ENCODE results near the gene SCRN2.

Gene SCRN2

GRCh38 chr17:47808036-47808829, 32.8 kb downstream of the SCRN2 start:
- H3K9me3 ChIP-seq (ENCODE audit: low read length), result no peaks in the 10 kb centered on the region
- H3K27me3 ChIP-seq (ENCODE audit: insufficient read depth, low read length), result peaks cover 8% of the 10 kb centered on the region
- H3K4me1 ChIP-seq (ENCODE audit: insufficient read depth, low read length), result peaks cover 3% of the 10 kb centered on the region
- H3K4me3 ChIP-seq (ENCODE audit: low read length), result no peak overlapping the region
- peaks cover 12% of the 10 kb centered on the region for H3K36me3 ChIP-seq (ENCODE audit: insufficient read depth, low read length)
- H2AFZ ChIP-seq (ENCODE audit: low read depth, low read length), result no peak overlapping the region

GRCh38 chr17:47807421-47807820, 33.7 kb downstream of the SCRN2 start:
- no peaks in the 10 kb centered on the region for H3K9me3 ChIP-seq (ENCODE audit: low read length)
- H3K4me3 ChIP-seq (ENCODE audit: low read length), result no peak overlapping the region
- peaks cover 3% of the 10 kb centered on the region for H3K4me1 ChIP-seq (ENCODE audit: insufficient read depth, low read length)
- no peak overlapping the region for H2AFZ ChIP-seq (ENCODE audit: low read depth, low read length)
- peaks cover 9% of the 10 kb centered on the region for H3K27me3 ChIP-seq (ENCODE audit: insufficient read depth, low read length)
- H3K36me3 ChIP-seq (ENCODE audit: insufficient read depth, low read length), result peaks cover 12% of the 10 kb centered on the region

- Histone ChIP-seq H2AFZ (ENCODE audit: low read depth, low read length) (no peak overlapping the region), H3K4me1 (ENCODE audit: insufficient read depth, low read length) (peaks cover 3% of the 10 kb centered on the region), H3K4me3 (ENCODE audit: low read length) (no peak overlapping the region), H3K9me3 (ENCODE audit: low read length) (no peaks in the 10 kb centered on the region), H3K36me3 (ENCODE audit: insufficient read depth, low read length) (peaks cover 12% of the 10 kb centered on the region), H3K27me3 (ENCODE audit: insufficient read depth, low read length) (peaks cover 11% of the 10 kb centered on the region)
Observed at GRCh38 chr17:47806913-47807255, 34.2 kb downstream of the SCRN2 start.

DNA sequence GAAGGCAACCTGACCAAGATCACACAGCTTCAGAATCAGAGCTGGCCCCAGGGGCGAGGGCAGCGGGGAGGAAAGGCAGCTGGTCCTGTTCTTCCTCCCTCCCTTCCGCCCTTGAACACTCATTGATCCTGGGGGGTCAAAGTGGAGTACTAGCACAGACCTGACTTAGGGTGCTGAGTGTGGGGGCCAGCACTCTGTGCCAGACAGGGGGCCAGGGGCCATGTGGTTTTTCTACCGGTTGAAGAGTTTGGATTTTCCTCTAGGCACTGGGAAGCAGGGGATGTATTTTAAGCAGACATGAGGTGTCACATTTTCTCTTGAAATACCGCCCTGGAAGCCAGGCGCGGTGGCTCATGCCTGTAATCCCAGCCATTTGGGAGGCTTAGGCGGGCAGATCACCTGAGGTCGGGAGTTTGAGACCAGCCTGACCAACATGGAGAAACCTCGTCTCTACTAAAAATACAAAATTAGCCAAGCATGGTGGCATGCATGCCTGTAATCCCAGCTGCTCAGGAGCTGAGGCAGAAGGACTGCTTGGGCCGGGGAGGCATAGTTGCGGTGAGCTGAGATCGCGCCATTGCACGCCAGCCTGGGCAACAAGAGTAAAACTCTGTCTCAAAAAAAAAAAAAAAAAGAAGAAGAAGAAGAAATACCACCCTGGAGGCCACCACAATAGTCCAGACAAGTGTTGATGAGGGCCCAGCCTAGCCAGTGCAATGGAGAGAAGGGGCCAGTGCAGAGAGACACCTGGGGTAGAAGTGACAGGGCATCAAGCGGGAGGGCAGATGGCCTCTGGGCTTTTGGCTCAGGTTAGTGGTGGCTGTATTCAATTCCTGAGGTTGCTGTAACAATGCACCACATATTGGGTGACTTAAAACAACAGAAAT, 34.8 kb downstream of the SCRN2 start:
- Histone ChIP-seq H3K27me3 (ENCODE audit: insufficient read depth, low read length) (peaks cover 17% of the 10 kb centered on the region), H3K4me3 (ENCODE audit: low read length) (no peak overlapping the region), H2AFZ (ENCODE audit: low read depth, low read length) (no peak overlapping the region), H3K4me1 (ENCODE audit: insufficient read depth, low read length) (peaks cover 3% of the 10 kb centered on the region), H3K36me3 (ENCODE audit: insufficient read depth, low read length) (peaks cover 12% of the 10 kb centered on the region), H3K9me3 (ENCODE audit: low read length) (no peaks in the 10 kb centered on the region)

- Histone ChIP-seq H3K4me3 (ENCODE audit: low read length) (no peak overlapping the region), H3K9me3 (ENCODE audit: low read length) (no peaks in the 10 kb centered on the region), H3K36me3 (ENCODE audit: insufficient read depth, low read length) (peaks cover 12% of the 10 kb centered on the region), H2AFZ (ENCODE audit: low read depth, low read length) (no peak overlapping the region), H3K27me3 (ENCODE audit: insufficient read depth, low read length) (peaks cover 26% of the 10 kb centered on the region), H3K4me1 (ENCODE audit: insufficient read depth, low read length) (no peaks in the 10 kb centered on the region)
Observed at GRCh38 chr17:47804461-47804860, 36.6 kb downstream of the SCRN2 start.

DNA sequence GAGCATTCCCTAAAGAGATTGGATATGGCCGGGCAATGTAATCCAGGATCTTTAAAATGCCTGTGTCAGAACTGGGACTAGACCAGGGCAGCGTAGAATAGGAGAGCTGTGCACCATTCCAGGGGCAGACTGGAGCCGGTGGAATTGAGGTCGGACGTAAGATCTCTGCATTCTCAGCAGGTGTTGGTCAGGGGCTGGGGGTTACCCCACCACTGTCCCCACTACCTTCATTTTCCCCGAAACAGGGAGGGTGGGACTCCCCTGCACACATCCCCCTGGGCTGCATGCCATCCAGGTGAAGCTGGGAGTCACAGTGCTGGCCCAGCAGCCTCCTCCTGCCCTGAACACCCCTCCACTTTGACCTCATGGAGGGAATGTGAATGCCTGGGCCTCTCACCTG, 37.3 kb downstream of the SCRN2 start:
- Histone ChIP-seq H2AFZ (ENCODE audit: low read depth, low read length) (no peak overlapping the region), H3K4me1 (ENCODE audit: insufficient read depth, low read length) (no peaks in the 10 kb centered on the region), H3K36me3 (ENCODE audit: insufficient read depth, low read length) (peaks cover 9% of the 10 kb centered on the region), H3K27me3 (ENCODE audit: insufficient read depth, low read length) (peaks cover 26% of the 10 kb centered on the region), H3K4me3 (ENCODE audit: low read length) (no peak overlapping the region), H3K9me3 (ENCODE audit: low read length) (no peaks in the 10 kb centered on the region)

DNA sequence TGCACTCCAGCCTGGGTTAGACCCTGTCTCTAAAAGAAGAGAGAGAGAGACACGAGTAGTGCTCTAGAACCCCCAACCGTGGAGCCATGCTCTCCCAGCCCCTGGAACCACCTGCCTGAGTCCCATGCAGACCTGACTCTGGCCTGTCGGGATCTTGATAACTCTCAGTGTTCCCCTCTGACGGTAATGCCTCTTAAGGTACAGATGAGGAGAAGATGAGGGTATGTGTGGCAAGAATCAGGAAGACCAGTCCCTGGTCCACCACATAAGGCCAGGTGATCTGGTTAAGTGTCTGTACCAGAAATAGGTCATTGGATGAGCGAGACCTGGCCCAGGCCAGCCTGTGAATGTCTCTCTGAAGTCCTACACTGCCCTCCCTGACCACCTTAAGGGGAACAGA, 37.9 kb downstream of the SCRN2 start:
- Histone ChIP-seq H3K36me3 (ENCODE audit: insufficient read depth, low read length) (peaks cover 4% of the 10 kb centered on the region), H3K4me3 (ENCODE audit: low read length) (no peak overlapping the region), H2AFZ (ENCODE audit: low read depth, low read length) (no peak overlapping the region), H3K9me3 (ENCODE audit: low read length) (no peaks in the 10 kb centered on the region), H3K27me3 (ENCODE audit: insufficient read depth, low read length) (peaks cover 29% of the 10 kb centered on the region), H3K4me1 (ENCODE audit: insufficient read depth, low read length) (no peaks in the 10 kb centered on the region)

- Histone ChIP-seq H3K4me3 (ENCODE audit: low read length) (no peak overlapping the region), H3K27me3 (ENCODE audit: insufficient read depth, low read length) (peaks cover 35% of the 10 kb centered on the region), H3K4me1 (ENCODE audit: insufficient read depth, low read length) (no peaks in the 10 kb centered on the region), H3K36me3 (ENCODE audit: insufficient read depth, low read length) (no peaks in the 10 kb centered on the region), H2AFZ (ENCODE audit: low read depth, low read length) (no peak overlapping the region), H3K9me3 (ENCODE audit: low read length) (no peaks in the 10 kb centered on the region)
Observed at GRCh38 chr17:47802341-47803022, 38.6 kb downstream of the SCRN2 start.

GRCh38 chr17:47801906-47802305, 39.2 kb downstream of the SCRN2 start:
- Histone ChIP-seq H3K9me3 (ENCODE audit: low read length) (no peaks in the 10 kb centered on the region), H3K36me3 (ENCODE audit: insufficient read depth, low read length) (no peaks in the 10 kb centered on the region)

GRCh38 chr17:47801176-47801765, 39.8 kb downstream of the SCRN2 start:
- peaks cover 35% of the 10 kb centered on the region for H3K27me3 ChIP-seq (ENCODE audit: insufficient read depth, low read length)
- H3K4me1 ChIP-seq (ENCODE audit: insufficient read depth, low read length), result no peaks in the 10 kb centered on the region
- H3K9me3 ChIP-seq (ENCODE audit: low read length), result no peaks in the 10 kb centered on the region
- no peak overlapping the region for H3K4me3 ChIP-seq (ENCODE audit: low read length)
- no peak overlapping the region for H2AFZ ChIP-seq (ENCODE audit: low read depth, low read length)
- H3K36me3 ChIP-seq (ENCODE audit: insufficient read depth, low read length), result no peaks in the 10 kb centered on the region

More at GRCh38 chr17:47801906-47802305, 39.2 kb downstream of the SCRN2 start:
- Histone ChIP-seq H2AFZ (ENCODE audit: low read depth, low read length) (no peak overlapping the region), H3K4me1 (ENCODE audit: insufficient read depth, low read length) (no peaks in the 10 kb centered on the region), H3K4me3 (ENCODE audit: low read length) (no peak overlapping the region), H3K27me3 (ENCODE audit: insufficient read depth, low read length) (peaks cover 35% of the 10 kb centered on the region)

GRCh38 chr17:47800686-47801085, 40.4 kb downstream of the SCRN2 start:
- Histone ChIP-seq H3K4me3 (ENCODE audit: low read length) (no peak overlapping the region), H3K9me3 (ENCODE audit: low read length) (no peaks in the 10 kb centered on the region), H3K27me3 (ENCODE audit: insufficient read depth, low read length) (peaks cover 35% of the 10 kb centered on the region), H3K36me3 (ENCODE audit: insufficient read depth, low read length) (no peaks in the 10 kb centered on the region), H3K4me1 (ENCODE audit: insufficient read depth, low read length) (no peaks in the 10 kb centered on the region), H2AFZ (ENCODE audit: low read depth, low read length) (no peak overlapping the region)

DNA sequence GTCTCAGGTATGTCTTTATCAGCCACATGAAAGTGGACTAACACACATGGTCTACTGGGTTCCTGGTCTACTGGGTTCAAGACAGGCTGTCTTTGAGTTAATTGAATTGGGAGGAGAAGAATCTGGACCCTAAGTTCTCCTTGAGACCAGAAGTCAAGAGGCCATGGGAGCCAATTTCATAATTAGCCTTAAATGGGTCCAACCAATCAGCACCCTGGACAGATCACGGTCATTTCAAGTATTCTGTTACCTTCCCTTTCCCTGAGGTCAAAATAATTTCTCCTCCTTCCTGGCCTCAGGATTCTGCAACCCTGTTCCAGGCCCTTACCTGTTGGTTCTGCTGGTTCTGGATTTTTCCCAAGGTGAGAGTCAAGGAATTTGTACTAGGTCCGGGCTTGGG, 43.3 kb downstream of the SCRN2 start:
- H3K4me1 ChIP-seq (ENCODE audit: insufficient read depth, low read length), result no peaks in the 10 kb centered on the region
- H2AFZ ChIP-seq (ENCODE audit: low read depth, low read length), result no peak overlapping the region
- no peaks in the 10 kb centered on the region for H3K36me3 ChIP-seq (ENCODE audit: insufficient read depth, low read length)
- H3K4me3 ChIP-seq (ENCODE audit: low read length), result no peak overlapping the region
- peaks cover 49% of the 10 kb centered on the region for H3K27me3 ChIP-seq (ENCODE audit: insufficient read depth, low read length)
- no peaks in the 10 kb centered on the region for H3K9me3 ChIP-seq (ENCODE audit: low read length)

GRCh38 chr17:47792979-47793378, 48.1 kb downstream of the SCRN2 start:
- Histone ChIP-seq H3K4me3 (ENCODE audit: low read length) (no peak overlapping the region), H3K36me3 (ENCODE audit: insufficient read depth, low read length) (no peaks in the 10 kb centered on the region), H2AFZ (ENCODE audit: low read depth, low read length) (no peak overlapping the region), H3K27me3 (ENCODE audit: insufficient read depth, low read length) (peaks cover 58% of the 10 kb centered on the region), H3K4me1 (ENCODE audit: insufficient read depth, low read length) (peaks cover 2% of the 10 kb centered on the region), H3K9me3 (ENCODE audit: low read length) (no peaks in the 10 kb centered on the region)
